ENCODE results near the gene NUDT9.
"Not testable (repeated sequence)": the region's sequence is repeated elsewhere in the genome, so short reads cannot be mapped to it uniquely, and the experiment has no call there.

NUDT9 gene

GRCh38 chr4:87462102-87462501 lies 39.7 kb downstream of the NUDT9 start:
- no peak for DNase-seq (ENCODE audit: low spot score)

DNA sequence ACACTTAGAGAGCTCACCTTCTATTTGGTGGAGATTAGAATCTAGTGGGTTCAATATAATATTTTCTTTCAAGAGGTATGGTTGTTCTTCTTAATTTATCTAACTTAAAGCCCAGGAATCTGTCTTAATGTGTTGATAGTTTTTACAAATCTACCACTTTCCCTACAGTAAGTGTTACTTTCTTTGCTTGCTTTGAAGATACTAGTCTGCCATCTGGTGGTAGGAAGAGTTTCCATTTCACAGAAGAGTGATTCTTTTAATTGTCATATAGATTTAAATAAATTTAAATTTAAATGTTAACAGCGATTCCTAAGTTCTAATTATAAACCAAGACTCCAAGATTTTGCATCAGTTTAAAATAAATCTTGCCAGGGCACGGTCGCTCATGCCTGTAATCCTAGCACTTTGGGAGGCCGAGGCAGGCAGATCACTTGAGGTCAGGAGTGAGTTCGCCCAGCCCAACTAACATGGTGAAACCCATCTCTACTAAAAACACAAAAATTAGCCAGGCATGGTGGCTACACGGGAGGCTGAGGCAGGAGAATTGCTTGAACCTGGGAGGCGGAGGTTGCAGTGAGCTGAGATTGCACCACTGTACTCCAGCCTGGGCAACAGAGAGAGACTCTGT lies 43.5 kb downstream of the NUDT9 start:
- no peak for DNase-seq (ENCODE audit: low spot score)

DNA sequence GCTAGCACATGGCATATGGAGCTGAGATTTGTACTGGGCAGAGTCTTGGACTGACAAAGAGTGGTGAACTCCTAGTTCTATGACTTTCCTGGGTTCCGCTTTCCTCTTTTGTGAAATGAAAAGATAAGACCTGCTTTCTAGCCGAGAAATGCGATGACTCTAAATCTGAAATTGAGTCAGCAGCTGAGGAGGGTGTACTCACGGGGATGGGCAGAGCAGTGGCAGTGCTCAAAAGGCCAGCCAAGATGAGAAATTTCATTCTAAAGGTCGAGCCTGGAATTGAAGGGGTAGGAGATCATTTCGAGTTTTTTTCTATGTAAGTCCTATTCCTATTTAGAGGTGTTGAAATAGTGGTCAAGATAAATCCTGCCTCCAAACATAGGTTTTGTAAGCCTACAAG lies 47.0 kb downstream of the NUDT9 start:
- DNase-seq (ENCODE audit: low spot score): no peak

DNA sequence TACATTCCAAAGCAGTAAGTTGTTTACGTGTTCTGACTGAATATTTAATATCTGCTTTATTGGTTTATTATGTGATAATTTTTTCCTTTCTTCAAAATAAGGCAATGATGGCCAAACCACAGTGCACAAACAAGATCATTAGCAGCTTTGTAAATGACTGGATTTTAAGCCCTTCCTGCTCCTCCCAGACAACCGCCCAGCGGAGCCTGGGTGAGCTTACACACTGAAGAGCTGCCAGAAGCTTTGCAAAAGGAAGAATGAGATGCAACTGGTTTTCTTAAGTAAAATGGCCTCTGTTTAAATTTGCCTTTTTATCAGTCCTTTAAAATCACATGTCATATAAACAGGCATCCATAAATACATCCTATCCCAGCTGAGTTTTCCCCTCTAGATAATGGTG lies 54.6 kb downstream of the NUDT9 start:
- no peak for DNase-seq (ENCODE audit: low spot score)

GRCh38 chr4:87478732-87479250 lies 56.4 kb downstream of the NUDT9 start:
- DNase-seq (ENCODE audit: low spot score): no peak

- DNase-seq (ENCODE audit: low spot score): no peak
Measured at GRCh38 chr4:87481377-87481776, 59.0 kb downstream of the NUDT9 start.

DNA sequence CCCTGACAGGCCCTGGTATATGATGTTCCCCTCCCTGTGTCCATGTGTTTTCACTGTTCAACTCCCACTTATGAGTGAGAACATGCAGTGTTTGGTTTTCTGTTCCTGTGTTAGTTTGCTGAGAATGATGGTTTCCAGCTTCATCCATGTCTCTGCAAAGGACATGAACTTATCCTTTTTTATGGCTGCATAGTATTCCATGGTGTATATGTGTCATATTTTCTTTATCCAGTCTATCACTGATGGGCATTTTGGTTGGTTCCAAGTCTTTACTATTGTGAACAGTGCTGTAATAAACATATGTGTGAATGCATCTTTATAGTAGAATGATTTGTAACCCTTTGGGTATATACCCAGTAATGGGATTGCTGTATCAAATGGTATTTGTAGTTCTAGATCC lies 60.9 kb downstream of the NUDT9 start:
- not testable (repeated sequence) for DNase-seq (ENCODE audit: low spot score)

DNA sequence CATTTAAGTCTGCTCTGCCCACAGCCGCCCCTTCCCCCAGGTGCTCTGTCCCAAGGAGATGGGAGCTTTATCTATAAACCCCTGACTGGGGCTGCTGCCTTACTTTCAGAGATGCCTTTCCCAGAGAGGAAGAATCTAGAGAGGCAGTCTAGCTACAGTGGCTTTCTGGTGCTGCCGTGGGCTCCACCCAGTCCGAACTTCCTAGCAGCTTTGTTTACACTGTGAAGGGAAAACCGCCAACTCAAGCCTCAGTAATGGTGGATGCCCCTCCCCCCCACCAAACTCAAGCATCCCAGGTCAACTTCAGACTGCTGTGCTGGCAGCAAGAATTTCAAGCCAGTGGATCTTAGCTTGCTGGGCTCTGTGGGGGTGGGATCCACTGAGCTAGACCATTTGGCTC lies 66.3 kb downstream of the NUDT9 start:
- DNase-seq (ENCODE audit: low spot score): not testable (repeated sequence)

GRCh38 chr4:87489678-87490077 lies 67.3 kb downstream of the NUDT9 start:
- no peak for DNase-seq (ENCODE audit: low spot score)

DNA sequence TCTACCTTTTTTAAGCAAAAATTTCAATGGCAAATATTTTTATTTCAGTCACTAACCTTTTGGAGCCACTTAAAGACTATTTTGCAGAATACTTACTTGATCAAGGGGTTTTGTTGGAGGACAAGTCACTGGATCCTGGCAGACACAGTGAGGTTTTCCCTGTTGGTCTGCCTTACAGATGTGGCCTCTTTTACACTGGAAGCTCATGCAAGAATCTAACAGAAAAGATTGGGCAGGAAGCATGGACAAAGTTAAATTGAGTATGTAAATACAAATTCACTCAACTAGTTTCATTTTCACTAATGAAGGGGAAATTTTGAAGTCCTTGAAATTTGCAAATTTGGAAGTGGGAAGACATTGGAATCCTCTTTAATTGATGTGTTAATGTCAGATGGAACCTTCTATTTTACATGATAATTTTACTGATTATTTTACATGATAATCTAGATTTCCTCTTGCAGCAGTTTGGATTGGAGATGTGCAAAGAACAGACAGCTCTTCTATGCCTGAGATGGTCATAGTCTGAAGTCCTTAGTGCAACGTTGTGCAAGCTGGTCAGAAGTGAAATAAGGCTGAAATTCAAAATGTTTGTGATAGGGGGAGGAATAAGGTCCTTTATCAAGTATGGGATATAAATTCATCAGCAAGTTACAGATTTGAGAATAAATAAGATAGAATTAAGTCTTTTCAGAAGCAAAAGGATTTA lies 68.4 kb downstream of the NUDT9 start:
- DNase-seq (ENCODE audit: low spot score): no peak

DNA sequence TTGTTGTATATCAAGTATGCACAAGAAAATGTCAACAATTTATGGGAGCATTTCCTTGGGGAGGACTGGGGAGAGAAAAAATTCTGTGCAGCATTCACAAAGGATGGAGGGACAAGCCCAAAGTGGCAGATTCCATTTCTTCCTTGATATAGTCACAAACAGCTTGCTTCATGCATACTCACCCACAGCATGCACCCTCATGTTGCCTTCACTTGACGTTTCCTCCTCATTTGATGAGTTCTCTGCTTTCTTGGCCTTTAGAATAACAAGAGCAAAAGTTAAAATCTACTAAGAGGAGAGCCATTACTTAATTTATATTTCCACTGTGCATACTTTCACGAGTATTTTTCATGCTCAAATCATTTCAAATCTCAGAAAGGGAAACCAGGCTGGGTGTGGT lies 69.1 kb downstream of the NUDT9 start:
- DNase-seq (ENCODE audit: low spot score): no peak

- DNase-seq (ENCODE audit: low spot score): not testable (repeated sequence)
Measured at GRCh38 chr4:87491851-87492250, 69.5 kb downstream of the NUDT9 start.

GRCh38 chr4:87493115-87493514 lies 70.7 kb downstream of the NUDT9 start:
- no peak for DNase-seq (ENCODE audit: low spot score)

DNA sequence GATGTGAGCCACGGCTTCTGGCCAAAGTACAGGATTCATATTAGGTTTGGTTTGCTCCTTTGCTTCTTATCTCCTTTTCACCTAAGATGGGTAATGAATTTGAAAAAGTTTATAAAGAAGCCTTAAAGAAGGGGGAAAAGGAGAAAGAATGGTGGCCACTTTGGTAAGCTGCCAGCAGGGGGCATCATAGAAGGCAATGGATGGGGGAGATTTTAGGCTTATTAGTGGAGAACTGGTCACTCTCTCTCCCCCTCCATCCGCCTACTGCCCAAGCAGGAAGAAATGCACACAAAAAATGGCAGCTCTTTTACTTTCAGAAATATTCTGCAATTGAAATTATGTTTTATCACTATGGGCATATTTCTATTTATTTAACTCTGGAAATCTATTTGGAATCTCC lies 74.8 kb downstream of the NUDT9 start:
- DNase-seq (ENCODE audit: low spot score): peak; percentile 35

DNA sequence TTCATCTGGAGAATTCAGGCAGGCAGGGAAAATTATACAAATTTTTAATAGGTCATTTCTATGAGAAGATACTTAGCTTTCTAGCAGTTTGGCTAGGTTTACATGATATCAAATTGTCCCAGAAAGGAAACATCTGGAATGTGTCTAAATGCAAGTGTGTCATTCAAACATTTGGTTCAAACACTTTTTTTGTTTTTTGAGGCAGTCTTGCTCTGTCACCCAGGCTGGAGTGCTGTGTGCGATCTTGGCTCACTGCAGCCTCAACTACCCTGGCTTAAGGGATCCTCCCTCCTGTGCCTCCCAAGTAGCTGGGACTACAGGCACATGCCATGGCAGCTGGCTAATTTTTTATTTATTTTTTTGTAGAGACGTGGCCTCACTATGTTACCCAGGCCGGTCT lies 75.2 kb downstream of the NUDT9 start:
- no peak for DNase-seq (ENCODE audit: low spot score)

DNA sequence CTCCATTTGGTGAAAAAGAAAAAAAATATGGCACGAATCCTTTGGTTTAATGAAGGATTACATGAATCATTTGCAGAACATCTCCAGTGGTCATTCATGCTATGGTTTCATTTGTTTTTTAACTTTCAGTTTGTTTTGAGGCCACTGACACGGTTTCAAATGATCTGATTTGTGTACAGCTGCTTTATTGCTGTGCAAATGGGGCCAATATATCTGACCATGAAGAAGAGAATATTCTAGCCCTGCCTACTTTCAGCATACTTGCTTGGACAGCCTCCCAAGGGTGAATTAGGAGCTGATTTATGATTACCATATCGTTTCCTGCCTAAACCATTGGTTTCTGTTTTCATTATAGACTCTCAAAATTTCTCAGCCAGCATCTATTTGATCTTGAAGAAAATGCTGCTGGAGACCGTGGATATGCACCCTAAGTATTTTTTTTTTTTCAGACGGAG lies 76.1 kb downstream of the NUDT9 start:
- no peak for DNase-seq (ENCODE audit: low spot score)

DNA sequence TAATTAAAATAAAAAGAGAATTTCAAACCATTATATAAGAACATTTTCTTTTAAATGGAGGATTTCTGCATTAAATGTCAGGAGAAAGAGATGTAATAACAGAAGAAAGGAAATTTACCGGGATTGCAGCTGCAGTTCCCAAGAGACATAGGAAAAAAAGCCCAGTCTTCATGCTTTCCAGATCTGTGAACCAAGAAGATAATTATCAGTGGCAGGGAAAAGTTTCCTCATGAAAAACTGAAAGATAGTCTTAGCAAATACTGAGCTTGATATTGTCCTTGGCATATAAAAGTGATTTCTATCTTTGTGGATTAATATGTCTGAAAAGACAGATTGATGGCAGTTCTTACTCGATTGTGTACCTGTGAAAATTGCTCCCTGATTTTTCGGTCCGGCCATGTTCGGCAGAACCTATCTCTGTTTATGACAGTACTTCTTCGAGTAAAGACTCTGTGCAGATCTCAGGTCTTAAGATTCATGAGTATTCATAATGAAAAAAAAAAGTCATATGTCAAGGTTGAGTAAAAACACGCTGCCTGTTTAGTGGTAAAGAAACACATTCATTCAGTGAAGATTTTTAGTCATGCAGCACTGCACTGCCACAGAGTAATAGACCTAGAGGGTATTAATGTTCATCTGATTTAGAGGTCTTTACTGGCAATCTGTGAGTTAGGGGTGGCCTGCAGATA lies 77.2 kb downstream of the NUDT9 start:
- DNase-seq (ENCODE audit: low spot score): no peak

- no peak for DNase-seq (ENCODE audit: low spot score)
Measured at GRCh38 chr4:87500092-87500462, 77.7 kb downstream of the NUDT9 start.

GRCh38 chr4:87502580-87503238 lies 80.3 kb downstream of the NUDT9 start:
- no peak for DNase-seq (ENCODE audit: low spot score)

GRCh38 chr4:87505862-87506261 lies 83.5 kb downstream of the NUDT9 start:
- DNase-seq (ENCODE audit: low spot score): peak; percentile 34

GRCh38 chr4:87506974-87507701 lies 84.8 kb downstream of the NUDT9 start:
- DNase-seq (ENCODE audit: low spot score): no peak
